ENCODE data around the gene ACTR10.

The ACTR10 gene

DNA sequence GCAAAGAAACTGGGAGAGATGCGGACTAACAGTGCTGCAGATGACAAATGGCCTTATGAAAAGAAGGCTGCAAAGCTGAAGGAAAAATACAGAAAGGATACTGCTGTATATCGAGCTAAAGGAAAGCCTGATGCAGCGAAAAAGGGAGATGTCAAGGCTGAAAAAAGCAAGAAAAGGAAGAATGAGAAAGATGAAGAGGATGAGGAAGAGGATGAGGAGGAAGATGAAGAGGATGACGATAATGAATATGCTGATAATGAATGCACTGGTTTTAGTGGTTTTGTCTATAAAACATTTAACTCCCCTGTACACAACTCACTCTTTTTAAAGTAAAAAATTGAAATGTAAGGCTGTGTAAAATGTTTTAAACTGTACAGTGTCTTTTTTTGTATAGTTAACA, 85.2 kb downstream of the ACTR10 start:
- Histone ChIP-seq H3K27ac (ENCODE audit: extremely low read depth, low read depth, low read length) (no peak overlapping the region), H3K4me3 (ENCODE audit: low read depth, low read length) (no peak overlapping the region), H3K9me3 (ENCODE audit: control insufficient read depth, insufficient read depth, low read depth, low read length) (no peaks in the 10 kb centered on the region), H3K4me1 (ENCODE audit: control insufficient read depth, insufficient read depth, low read length) (peaks cover 10% of the 10 kb centered on the region), H3K36me3 (ENCODE audit: control insufficient read depth in 2 of 2, insufficient read depth in 1 of 2, low read length in 2 of 2) (peaks cover 50 to 70% of the 10 kb centered on the region in 2 experiments)
- POLR2A ChIA-PET, result no interaction called here
- CTCF ChIA-PET, result interaction anchor here (0.6 kb wide), 1 partner anchor 175 kb away, joined by 3 read pairs; no protein-coding TSS in a partner anchor
- TF ChIP-seq, protein P1, sequence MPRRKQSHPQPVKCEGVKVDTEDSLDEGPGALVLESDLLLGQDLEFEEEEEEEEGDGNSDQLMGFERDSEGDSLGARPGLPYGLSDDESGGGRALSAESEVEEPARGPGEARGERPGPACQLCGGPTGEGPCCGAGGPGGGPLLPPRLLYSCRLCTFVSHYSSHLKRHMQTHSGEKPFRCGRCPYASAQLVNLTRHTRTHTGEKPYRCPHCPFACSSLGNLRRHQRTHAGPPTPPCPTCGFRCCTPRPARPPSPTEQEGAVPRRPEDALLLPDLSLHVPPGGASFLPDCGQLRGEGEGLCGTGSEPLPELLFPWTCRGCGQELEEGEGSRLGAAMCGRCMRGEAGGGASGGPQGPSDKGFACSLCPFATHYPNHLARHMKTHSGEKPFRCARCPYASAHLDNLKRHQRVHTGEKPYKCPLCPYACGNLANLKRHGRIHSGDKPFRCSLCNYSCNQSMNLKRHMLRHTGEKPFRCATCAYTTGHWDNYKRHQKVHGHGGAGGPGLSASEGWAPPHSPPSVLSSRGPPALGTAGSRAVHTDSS (tag by site-specific recombination; IDR thresholded peaks at IDR 0.05), result peak; percentile 97
- no peak for TF ChIP-seq ZNF629 (tag by site-specific recombination; IDR thresholded peaks at IDR 0.05)
